HUES48 (cell line): ENCODE data around the gene METTL27.
"Not testable (repeated sequence)": the region's sequence is repeated elsewhere in the genome, so short reads cannot be mapped to it uniquely, and the experiment has no call there.

Experiments used
- H3K27ac ChIP-seq: one replicate; pipeline ENCODE4 v1.7.0; 2013; ENCODE audit warnings: low read depth, low read length, inconsistent platforms
- H3K27me3 ChIP-seq: 2 replicates; pipeline ENCODE4 v1.6.1; 2013; ENCODE audit warnings: mild to moderate bottlenecking, low read length; ENCODE audit not compliant: control insufficient read depth, insufficient read depth
- H3K36me3 ChIP-seq: 2 replicates; pipeline ENCODE4 v1.6.1; 2013; ENCODE audit warnings: low read length; ENCODE audit not compliant: control insufficient read depth, insufficient read depth
- H3K4me1 ChIP-seq: 2 replicates; pipeline ENCODE4 v1.6.1; 2013; ENCODE audit warnings: mild to moderate bottlenecking, low read length; ENCODE audit not compliant: control insufficient read depth, insufficient read depth
- H3K4me3 ChIP-seq: 2 replicates; pipeline ENCODE4 v1.5.1; 2013; ENCODE audit warnings: mild to moderate bottlenecking, low read depth, low read length
- H3K9ac ChIP-seq: 2 replicates; pipeline ENCODE4 v1.6.1; 2013; ENCODE audit warnings: mild to moderate bottlenecking, low read depth, low read length, moderate library complexity
- H3K9me3 ChIP-seq: 2 replicates; pipeline ENCODE4 v1.6.1; 2013; ENCODE audit warnings: low read length; ENCODE audit not compliant: control insufficient read depth, insufficient read depth

METTL27 gene

DNA sequence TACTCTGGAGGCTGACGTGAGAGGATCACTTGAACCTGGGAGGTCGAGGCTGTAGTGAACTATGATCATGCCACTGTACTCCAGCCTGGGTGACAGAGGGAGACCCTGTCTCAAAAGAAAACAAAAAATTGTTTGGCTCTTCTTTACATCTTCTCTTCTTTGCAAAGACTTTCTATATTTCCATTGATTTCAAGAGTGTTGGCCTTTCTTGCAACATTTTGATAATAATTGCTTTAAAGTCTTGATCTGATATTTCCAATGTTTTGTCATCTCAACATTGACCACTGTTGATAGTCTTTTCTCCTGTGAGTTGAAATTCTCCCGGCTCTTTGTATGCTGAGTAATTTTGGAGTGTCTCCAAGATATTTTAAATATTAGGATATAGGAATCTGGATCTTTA, 29.3 kb downstream of the METTL27 start:
- H3K9me3 ChIP-seq: no peaks in the 10 kb centered on the region
- no peaks in the 10 kb centered on the region for H3K4me1 ChIP-seq
- no peak overlapping the region for H3K4me3 ChIP-seq
- H3K36me3 ChIP-seq: no peaks in the 10 kb centered on the region
- no peaks in the 10 kb centered on the region for H3K27me3 ChIP-seq
- H3K9ac ChIP-seq: no peak overlapping the region
- no peak overlapping the region for H3K27ac ChIP-seq

GRCh38 chr7:73811760-73812168, 30.6 kb downstream of the METTL27 start:
- H3K9ac ChIP-seq: no peak overlapping the region
- no peaks in the 10 kb centered on the region for H3K9me3 ChIP-seq
- H3K36me3 ChIP-seq: no peaks in the 10 kb centered on the region
- no peak overlapping the region for H3K27ac ChIP-seq
- H3K4me3 ChIP-seq: no peak overlapping the region
- H3K4me1 ChIP-seq: no peaks in the 10 kb centered on the region
- H3K27me3 ChIP-seq: no peaks in the 10 kb centered on the region

- H3K4me3 ChIP-seq: no peak overlapping the region
- no peak overlapping the region for H3K27ac ChIP-seq
- no peaks in the 10 kb centered on the region for H3K9me3 ChIP-seq
- no peaks in the 10 kb centered on the region for H3K27me3 ChIP-seq
- H3K9ac ChIP-seq: no peak overlapping the region
- H3K36me3 ChIP-seq: no peaks in the 10 kb centered on the region
- no peaks in the 10 kb centered on the region for H3K4me1 ChIP-seq
Measured at GRCh38 chr7:73810998-73811360, 31.3 kb downstream of the METTL27 start.

DNA sequence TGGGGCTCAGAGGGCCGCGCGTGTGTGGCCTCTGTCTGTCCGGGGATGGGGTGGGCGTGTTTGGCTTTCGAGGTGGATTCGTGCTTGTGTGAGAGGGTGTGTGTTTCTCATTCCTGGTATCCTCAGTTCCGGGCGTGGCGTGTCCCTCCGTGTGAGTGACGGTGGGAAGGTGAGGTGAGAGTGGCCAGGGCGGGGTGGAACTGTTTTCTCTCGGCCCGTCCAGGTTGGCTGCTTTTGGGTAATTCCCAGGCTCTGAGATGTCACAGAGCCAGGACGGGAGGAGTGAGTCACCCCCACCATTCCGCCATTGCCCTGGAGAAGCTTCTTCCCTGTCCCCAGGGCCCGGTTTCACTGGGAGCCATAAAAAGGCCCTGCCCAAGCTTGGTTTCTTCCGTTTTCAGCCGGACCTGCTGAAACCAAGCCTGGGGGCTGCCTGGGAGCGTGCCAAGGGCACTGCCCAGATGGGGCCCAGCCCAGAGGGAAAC, 32.8 kb downstream of the METTL27 start:
- Histone ChIP-seq H3K27me3 (no peaks in the 10 kb centered on the region), H3K9ac (no peak overlapping the region), H3K27ac (no peak overlapping the region), H3K4me1 (no peaks in the 10 kb centered on the region), H3K36me3 (no peaks in the 10 kb centered on the region), H3K9me3 (no peaks in the 10 kb centered on the region), H3K4me3 (no peak overlapping the region)

DNA sequence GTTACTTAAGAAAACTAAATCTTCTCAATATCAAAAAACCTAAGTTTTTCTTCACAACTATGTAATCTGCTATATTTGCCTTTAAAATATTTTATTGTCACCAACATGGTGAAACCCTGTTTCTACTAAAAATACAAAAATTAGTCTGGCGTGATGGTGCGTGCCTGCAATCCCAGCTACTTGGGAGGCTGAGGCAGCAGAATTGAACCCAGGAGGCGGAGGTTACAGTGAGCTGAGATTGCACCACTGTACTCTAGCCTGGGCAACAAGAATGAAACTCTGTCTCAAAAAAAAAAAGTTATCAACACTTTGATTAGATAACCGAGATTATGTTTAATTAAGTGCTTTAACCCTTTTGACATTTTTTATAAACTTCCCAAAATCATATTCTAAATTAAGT, 39.9 kb downstream of the METTL27 start:
- H3K9ac ChIP-seq: no peak overlapping the region
- H3K27ac ChIP-seq: no peak overlapping the region
- no peaks in the 10 kb centered on the region for H3K36me3 ChIP-seq

GRCh38 chr7:73801577-73801976, 40.7 kb downstream of the METTL27 start:
- H3K4me3 ChIP-seq: no peak overlapping the region
- H3K27me3 ChIP-seq: no peaks in the 10 kb centered on the region
- H3K4me1 ChIP-seq: no peaks in the 10 kb centered on the region
- H3K9ac ChIP-seq: no peak overlapping the region
- H3K9me3 ChIP-seq: no peaks in the 10 kb centered on the region; the same call in 1 of the 2 replicates
- no peaks in the 10 kb centered on the region for H3K36me3 ChIP-seq
- no peak overlapping the region for H3K27ac ChIP-seq

More for the DNA sequence above, 39.9 kb downstream of the METTL27 start:
- Histone ChIP-seq H3K4me3 (no peak overlapping the region), H3K9me3 (no peaks in the 10 kb centered on the region; the same call in 1 of the 2 replicates), H3K27me3 (no peaks in the 10 kb centered on the region), H3K4me1 (no peaks in the 10 kb centered on the region)

GRCh38 chr7:73799282-73800141, 42.8 kb downstream of the METTL27 start:
- H3K27ac ChIP-seq: no peak overlapping the region
- no peak overlapping the region for H3K9ac ChIP-seq
- H3K27me3 ChIP-seq: no peaks in the 10 kb centered on the region
- no peaks in the 10 kb centered on the region; the same call in 1 of the 2 replicates for H3K9me3 ChIP-seq
- H3K4me3 ChIP-seq: no peak overlapping the region
- H3K36me3 ChIP-seq: no peaks in the 10 kb centered on the region
- H3K4me1 ChIP-seq: no peaks in the 10 kb centered on the region

GRCh38 chr7:73797176-73797575, 45.1 kb downstream of the METTL27 start:
- H3K9me3 ChIP-seq, H3K4me3 ChIP-seq, H3K4me1 ChIP-seq, H3K36me3 ChIP-seq, H3K9ac ChIP-seq, H3K27ac ChIP-seq, H3K27me3 ChIP-seq: not testable (repeated sequence)

- not testable (repeated sequence) for H3K9ac ChIP-seq, H3K27ac ChIP-seq
Measured at GRCh38 chr7:73796656-73797055, 45.7 kb downstream of the METTL27 start.

DNA sequence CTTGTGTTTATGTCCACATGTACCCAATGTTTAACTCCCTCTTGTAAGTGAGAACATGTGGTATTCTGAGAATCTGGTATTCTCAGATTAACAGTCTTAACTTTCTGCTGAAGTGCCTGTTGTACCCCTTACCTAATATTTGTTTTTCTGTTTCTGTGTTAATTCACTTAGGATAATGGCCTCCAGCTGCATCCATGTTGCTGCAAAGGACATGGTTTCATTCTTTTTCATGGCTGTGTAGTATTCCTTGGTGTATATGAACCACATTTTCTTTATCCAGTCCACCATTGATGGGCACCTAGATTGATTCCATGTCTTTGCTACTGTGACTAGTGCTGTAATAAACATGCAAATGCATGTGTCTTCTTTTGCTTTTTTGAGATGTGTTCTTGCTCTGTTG, 47.1 kb downstream of the METTL27 start:
- H3K27ac ChIP-seq, H3K27me3 ChIP-seq, H3K4me1 ChIP-seq, H3K4me3 ChIP-seq, H3K36me3 ChIP-seq, H3K9ac ChIP-seq, H3K9me3 ChIP-seq: not testable (repeated sequence)

More at GRCh38 chr7:73796656-73797055, 45.7 kb downstream of the METTL27 start:
- H3K9me3 ChIP-seq, H3K4me1 ChIP-seq, H3K36me3 ChIP-seq, H3K27me3 ChIP-seq, H3K4me3 ChIP-seq: not testable (repeated sequence)

GRCh38 chr7:73791170-73791690, 51.1 kb downstream of the METTL27 start:
- not testable (repeated sequence) for H3K4me3 ChIP-seq, H3K36me3 ChIP-seq, H3K27me3 ChIP-seq, H3K9ac ChIP-seq, H3K4me1 ChIP-seq, H3K9me3 ChIP-seq, H3K27ac ChIP-seq
